ENCODE results near the gene TCF4.

Gene TCF4

DNA sequence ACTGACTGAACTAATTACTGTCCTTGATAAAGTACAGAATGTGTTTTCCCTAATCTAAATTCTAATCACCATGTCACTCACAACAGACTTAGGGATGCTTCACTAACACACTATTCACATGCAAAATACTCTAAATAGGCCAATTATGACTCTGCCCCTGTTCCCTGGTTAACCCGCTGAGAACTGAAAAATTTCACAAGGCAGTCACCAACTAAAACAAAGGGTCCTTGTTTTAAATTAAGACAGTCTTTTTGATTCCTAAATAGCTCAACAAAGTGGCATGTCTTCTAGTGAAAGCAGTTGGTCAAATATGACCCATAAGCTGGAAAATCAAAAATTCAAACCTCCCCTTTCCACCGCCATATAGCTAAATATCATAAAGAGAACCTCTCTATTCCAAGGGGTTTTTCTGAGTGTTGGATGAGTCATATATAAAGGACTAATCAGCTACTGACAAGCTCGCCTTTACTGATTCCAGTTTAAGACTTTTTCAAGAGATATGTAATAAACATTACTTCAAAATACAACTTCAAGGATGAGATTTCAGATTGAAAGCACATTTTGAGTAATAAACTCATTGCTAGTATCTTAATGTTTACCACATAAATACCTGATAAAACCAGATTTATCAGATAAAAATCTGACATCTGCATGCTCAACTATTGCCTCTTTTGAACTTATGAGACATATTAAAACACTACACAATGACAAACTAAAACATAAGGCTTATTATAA lies 235.8 kb downstream of the TCF4 start:
- DNase-seq (ENCODE audit: low read depth in 2 of 2), result no peak

DNA sequence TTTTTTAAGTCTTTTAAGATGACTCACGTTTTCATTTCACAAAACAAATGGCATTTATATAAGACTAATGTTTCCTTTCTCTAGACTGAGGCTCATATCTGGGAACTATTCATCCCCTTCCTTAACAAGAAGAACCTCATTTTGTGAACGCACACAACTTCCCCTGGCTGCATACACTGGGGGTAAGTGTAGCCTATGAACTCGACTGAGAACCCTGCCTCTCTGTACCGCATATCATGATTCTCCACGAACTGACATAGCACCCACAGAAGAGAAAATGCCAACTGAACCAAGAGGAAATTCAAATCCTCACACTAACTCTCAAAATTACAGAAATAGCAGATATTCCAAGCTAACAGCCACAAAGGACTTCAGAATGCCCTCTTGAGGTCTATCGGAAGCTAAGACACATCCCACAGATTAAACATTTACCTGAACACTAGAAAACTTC lies 236.7 kb downstream of the TCF4 start:
- no peak for DNase-seq (ENCODE audit: low read depth in 2 of 2)

- no peak for DNase-seq (ENCODE audit: low read depth in 2 of 2)
These were observed 238.3 kb downstream of the TCF4 start for GRCh38 chr18:55349685-55350084.

DNA sequence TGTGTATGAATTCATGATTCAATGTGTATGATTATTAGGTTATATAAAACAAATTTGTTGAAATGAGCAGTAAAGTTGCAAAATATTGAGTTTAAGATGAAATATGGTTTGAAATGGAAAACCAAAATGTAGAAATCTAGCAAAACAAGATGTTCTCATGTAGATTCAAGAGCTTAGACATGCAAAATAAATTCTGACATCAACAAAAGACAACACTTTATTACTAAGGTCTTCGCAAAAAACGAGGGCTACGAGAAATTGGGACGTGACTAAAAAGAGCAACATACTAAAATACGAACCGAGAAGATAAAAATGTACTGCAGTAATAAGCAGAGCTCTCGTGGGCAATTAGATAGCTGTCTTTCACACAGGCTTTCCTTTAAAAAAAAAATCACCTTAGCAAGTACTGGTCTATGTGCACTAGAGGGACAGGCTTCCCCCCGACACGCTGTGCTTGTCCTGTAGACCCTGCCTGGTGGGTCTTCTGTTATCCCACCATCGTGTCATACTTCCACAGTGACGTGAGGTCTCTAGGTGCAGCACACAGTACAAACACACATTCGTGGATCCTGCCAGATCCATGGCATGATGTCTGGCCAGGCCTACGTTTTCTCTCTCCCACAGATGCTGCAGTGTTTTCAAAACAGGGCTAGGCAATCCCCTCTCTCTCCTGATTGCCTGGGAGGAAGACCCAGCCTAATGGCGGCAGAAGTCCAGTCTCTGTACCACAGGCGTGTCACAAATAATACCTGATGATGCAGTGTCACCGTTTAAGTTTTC lies 240.8 kb downstream of the TCF4 start:
- no peak for DNase-seq (ENCODE audit: low read depth in 2 of 2)

GRCh38 chr18:55346387-55346786 lies 241.6 kb downstream of the TCF4 start:
- DNase-seq (ENCODE audit: low read depth in 2 of 2), result no peak

- DNase-seq (ENCODE audit: low read depth in 2 of 2), result no peak
These were observed 242.7 kb downstream of the TCF4 start for GRCh38 chr18:55345103-55345950.

DNA sequence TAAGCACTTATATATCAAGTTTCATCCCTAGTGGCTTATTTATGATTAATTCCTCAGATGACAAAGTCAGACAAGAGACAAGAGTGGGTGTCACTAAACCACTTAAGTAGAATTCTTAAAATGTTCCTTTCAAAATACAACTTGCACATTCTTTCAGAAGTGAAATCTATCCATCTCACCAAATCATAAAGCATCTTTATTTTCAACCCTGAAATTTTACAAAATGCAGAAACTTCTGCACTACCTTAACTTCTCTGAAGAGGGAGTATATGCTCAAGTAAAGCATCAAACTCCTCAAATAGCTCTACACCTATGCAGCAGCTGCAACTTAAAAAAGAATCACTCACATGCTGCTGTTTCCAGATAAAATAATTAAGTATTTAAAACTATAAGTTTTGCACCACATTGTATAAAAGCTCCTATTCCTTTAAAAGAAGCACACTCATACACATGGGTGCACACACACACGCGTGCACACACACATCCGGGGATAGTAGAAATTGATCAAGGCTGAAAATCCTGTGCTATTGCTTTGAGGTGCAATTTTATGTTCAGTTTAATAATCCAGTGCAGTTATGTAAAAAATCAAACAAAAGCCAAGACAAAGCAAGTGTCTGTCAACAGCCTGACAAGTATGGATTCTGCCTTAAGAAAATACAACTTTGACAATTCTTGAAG lies 244.5 kb downstream of the TCF4 start:
- no peak for DNase-seq (ENCODE audit: low read depth in 2 of 2)

- DNase-seq (ENCODE audit: low read depth in 2 of 2), result no peak
These were observed 247.0 kb downstream of the TCF4 start for GRCh38 chr18:55340998-55341397.

DNA sequence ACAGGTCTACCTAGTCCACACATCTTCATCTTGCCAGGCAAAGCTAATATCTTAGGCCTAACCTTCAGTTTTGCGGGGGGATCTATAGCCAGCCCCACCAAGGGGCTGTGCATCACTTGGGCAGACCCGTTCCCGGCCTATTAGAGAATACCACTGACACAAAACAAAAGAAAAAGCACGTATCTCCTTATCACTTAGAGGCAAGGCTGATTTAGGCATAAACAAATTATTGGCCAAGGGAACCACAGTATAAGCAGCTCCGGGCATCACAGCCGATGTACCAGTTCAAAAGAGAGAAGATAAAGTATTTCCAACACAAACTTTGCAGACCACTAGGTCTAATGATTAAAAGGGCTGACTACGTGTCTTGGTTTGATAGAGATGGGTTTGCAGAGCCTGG lies 248.0 kb downstream of the TCF4 start:
- DNase-seq (ENCODE audit: low read depth in 2 of 2), result no peak

DNA sequence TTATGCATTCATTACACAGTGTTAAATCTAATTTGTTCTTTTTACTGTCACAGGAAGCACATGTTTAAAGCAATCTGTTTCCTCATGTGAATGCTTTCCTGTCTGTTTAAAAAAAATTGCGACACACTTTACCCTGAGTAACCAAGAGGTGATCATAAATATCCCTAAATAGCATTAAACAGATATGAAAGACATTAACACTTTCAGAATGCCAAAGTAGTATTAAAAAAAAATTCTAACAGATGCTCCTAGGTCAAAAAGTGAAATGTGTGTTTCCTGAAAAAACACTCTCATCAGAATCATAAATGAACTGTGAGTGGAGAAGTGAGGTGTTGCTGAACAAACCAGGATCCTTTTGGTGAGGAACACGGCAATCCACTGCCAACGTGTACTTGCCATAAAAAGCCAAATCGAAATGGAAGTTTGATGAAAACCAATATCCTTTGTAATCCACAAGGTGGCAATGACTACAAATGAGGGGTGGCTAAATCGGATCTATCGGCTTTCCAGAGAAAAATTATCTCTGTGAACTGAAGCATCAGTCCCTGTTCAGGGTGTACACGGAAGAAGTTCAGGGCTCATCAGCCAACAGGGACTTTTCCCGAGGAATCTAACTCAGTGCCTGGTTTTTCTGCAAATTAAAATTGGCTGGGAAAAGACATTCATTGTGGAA lies 248.9 kb downstream of the TCF4 start:
- no peak for DNase-seq (ENCODE audit: low read depth in 2 of 2)

DNA sequence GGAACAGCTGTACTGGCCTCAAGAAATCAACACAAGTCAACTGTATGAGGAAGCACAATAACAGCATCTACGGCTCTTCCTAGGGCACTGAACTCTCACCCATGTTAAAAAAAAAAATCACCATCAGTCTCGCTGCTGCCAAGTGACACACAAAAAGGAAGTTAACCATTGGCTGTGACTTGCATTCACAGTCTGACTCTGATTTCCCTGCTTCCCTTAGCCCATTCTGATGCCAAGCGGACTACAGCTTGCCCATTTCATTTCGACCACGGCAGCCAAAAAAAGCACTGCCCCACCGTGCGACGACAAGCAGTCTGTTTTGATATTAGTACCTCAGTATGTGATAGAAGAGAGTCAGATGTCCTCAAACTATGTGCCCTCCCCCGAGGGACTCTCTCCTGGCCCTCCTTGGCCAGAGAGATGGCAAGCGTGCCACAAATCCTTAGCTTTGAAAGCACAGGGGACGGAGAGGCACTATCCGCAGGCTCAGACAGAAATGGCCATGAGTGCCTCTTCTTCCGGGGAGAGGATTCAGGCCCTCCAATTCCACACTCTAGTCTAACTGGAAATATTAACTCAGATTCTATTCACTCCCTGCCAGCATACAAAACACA lies 250.0 kb downstream of the TCF4 start:
- DNase-seq (ENCODE audit: low read depth in 2 of 2), result no peak

- no peak for DNase-seq (ENCODE audit: low read depth in 2 of 2)
These were observed 250.9 kb downstream of the TCF4 start for GRCh38 chr18:55337138-55337537.

GRCh38 chr18:55336438-55337100 lies 251.4 kb downstream of the TCF4 start:
- DNase-seq (ENCODE audit: low read depth in 2 of 2), result no peak

DNA sequence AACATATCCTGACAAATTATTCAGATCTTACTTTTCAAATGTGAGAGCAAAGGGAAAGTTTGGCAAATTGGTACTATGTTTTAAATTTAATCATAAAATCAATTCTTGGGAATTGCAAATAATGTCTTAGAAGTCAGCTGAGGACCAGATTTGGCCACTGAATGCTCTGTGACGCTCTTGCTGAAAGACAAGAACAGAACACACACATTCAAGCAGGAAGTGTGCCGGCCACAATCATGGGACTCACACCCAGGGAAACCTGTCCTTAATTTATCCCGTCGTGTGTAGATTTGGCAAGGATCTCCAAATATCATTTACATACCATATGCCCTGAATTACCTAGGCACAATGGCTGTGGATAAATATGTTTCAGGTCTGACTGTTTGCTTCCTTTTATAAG lies 253.1 kb downstream of the TCF4 start:
- no peak for DNase-seq (ENCODE audit: low read depth in 2 of 2)

DNA sequence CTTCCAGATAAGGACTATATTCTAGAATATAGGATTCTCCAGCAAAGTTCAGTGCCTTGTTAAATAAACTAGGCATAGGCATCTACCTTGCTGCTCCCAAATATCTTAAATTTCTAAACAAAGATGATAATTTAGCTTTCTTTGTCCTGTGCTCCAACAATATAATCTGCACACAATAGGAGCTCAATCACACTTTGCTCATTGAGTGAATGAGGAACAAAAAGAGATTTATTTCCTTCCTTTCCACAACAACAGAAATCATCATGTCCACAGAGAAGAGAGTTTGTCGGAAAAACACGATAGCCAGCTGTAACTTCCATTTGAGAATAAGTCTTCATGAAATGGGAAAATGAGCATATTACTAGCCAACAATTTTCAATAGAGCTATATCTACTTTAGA lies 256.7 kb downstream of the TCF4 start:
- DNase-seq (ENCODE audit: low read depth in 2 of 2), result no peak

- no peak for DNase-seq (ENCODE audit: low read depth in 2 of 2)
These were observed 259.7 kb downstream of the TCF4 start for GRCh38 chr18:55328301-55328700.

GRCh38 chr18:55327454-55327853 lies 260.5 kb downstream of the TCF4 start:
- no peak for DNase-seq (ENCODE audit: low read depth in 2 of 2)

DNA sequence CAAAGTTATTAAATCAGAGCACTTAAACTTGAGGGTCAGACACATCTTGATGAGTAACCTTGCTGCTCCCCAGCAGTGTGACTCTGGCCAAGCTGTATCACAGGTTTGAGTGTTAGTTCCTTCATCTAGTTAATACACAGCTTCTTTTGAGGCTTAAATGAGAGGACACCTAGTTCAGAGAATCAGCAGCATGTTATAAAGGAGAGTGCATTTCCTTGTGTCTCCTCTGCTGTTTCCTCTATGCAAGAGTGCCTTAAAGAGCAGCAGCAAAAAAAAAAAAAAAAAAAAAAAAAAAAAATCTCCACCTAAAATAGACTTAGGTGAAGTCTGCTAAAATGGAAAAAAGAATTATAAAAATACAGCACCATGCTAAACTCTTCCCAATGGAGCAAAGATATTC lies 261.9 kb downstream of the TCF4 start:
- no peak for DNase-seq (ENCODE audit: low read depth in 2 of 2)

GRCh38 chr18:55324166-55324565 lies 263.8 kb downstream of the TCF4 start:
- DNase-seq (ENCODE audit: low read depth in 2 of 2), result no peak

All from stimulated activated CD8-positive, alpha-beta memory T cell treated with anti-CD3 and anti-CD28 coated beads, Interleukin-15, amount 100 ng/mL, for 48 hours (primary cell).